OCI-LY7 (cell line): Measurements from ENCODE around the gene DOK4. TPM values are rescaled to one million over a fixed set of nuclear protein-coding genes. Genes with fewer than 3 reads are reported as not detected.

Source experiments
- BruUV-seq: library from RNA; stranded (reverse); fragments of 400-500 nt; replicated peaks from 2 replicates; lab custom pipeline; 2021; lab: Mats Ljungman, UMichigan
- CTCF ChIA-PET: fragments of 300-600 bp; sonication (Branson Sonifier 250); formaldehyde crosslinking; loops from one replicate; lab custom pipeline; 2022; ENCODE audit warnings: antibody characterized with exemption; ENCODE audit not compliant: unreplicated experiment; lab: Charles Lee
- POLR2A ChIA-PET: fragments of 300-600 bp; sonication (Branson Sonifier 250); formaldehyde crosslinking; loops from one replicate; lab custom pipeline; 2022; ENCODE audit warnings: antibody characterized with exemption; lab: Charles Lee
- DNase-seq: peaks from one replicate; pipeline ENCODE4 v3.0.0-alpha.2; 2015; ENCODE audit warnings: low spot score
- H2AFZ ChIP-seq: fragments of 200-600 bp; sonication (generic), shearing (Covaris generic); 2 replicates; pipeline ENCODE4 v1.6.1; 2014; ENCODE audit warnings: mild to moderate bottlenecking, antibody characterized with exemption, low read length, moderate library complexity
- H3K27ac ChIP-seq: fragments of 200-600 bp; sonication (generic); 2 replicates; pipeline ENCODE4 v1.5.1; 2014; ENCODE audit warnings: mixed run types, low read depth, mild to moderate bottlenecking, moderate library complexity, low read length, inconsistent platforms; ENCODE audit not compliant: poor library complexity, severe bottlenecking
- H3K36me3 ChIP-seq: fragments of 200-600 bp; sonication (generic); 2 replicates; pipeline ENCODE4 v1.6.1; 2014; ENCODE audit warnings: mild to moderate bottlenecking, antibody characterized with exemption, low read length, moderate library complexity, mixed read lengths; ENCODE audit not compliant: insufficient read depth
- H3K4me1 ChIP-seq: fragments of 200-600 bp; sonication (generic); 2 replicates; pipeline ENCODE4 v1.5.1; 2014; ENCODE audit warnings: mild to moderate bottlenecking, low read length; ENCODE audit not compliant: insufficient read depth, poor library complexity, severe bottlenecking
- H3K4me2 ChIP-seq: fragments of 200-600 bp; sonication (generic); 2 replicates; pipeline ENCODE4 v1.6.1; 2014; ENCODE audit warnings: mild to moderate bottlenecking, low read length
- H3K4me3 ChIP-seq: fragments of 200-600 bp; sonication (generic); 2 replicates; pipeline ENCODE4 v1.5.1; 2014; ENCODE audit warnings: mild to moderate bottlenecking, low read depth, low read length; ENCODE audit not compliant: poor library complexity, severe bottlenecking
- H3K79me2 ChIP-seq: fragments of 200-600 bp; sonication (generic); 2 replicates; pipeline ENCODE4 v1.6.1; 2016; ENCODE audit warnings: low read depth, mild to moderate bottlenecking, low read length, moderate library complexity, mixed read lengths; ENCODE audit not compliant: insufficient read depth
- H3K9me2 ChIP-seq: fragments of 200-600 bp; sonication (generic); 2 replicates; pipeline ENCODE4 v1.6.1; 2016; ENCODE audit warnings: mild to moderate bottlenecking, low read length, mixed read lengths; ENCODE audit not compliant: insufficient read depth
- H3K9me3 ChIP-seq: fragments of 200-600 bp; sonication (generic); 2 replicates; pipeline ENCODE4 v1.6.1; 2014; ENCODE audit warnings: mild to moderate bottlenecking, mixed run types, low read length, mixed read lengths
- H4K20me1 ChIP-seq: fragments of 200-600 bp; sonication (generic); 2 replicates; pipeline ENCODE4 v1.6.1; 2014; ENCODE audit warnings: mild to moderate bottlenecking, antibody characterized with exemption, low read length, moderate library complexity, mixed read lengths; ENCODE audit not compliant: insufficient read depth
- EZH2phosphoT487 ChIP-seq: fragments of 200-600 bp; sonication (generic); IDR thresholded peaks from 2 replicates; pipeline ENCODE4 v1.6.1; 2018; ENCODE audit warnings: low read depth, borderline replicate concordance, mild to moderate bottlenecking, mixed run types, antibody characterized with exemption, low read length, moderate library complexity, mixed read lengths
- intact Hi-C: fragments of 100-400 bp; cut with micrococcal nuclease; formaldehyde crosslinking; loops from one replicate; pipeline ENCODE4 v1.10.0; 2022; ENCODE audit not compliant: unreplicated experiment
- total RNA-seq, 2 experiments: library from RNA; depleted of rRNA in 1 of 2; stranded (reverse); fragments of >200 nt in 1 of 2; shearing (Covaris generic) in 1 of 2; gene quantifications; 2 replicates each; pipeline ENCODE4 v1.2.3, GENCODE V29; 2014 to 2022
- TF ChIP-seq, protein P1 (sequence below): fragments of 200-600 bp; sonication (generic); conservative IDR thresholded peaks from 2 replicates; pipeline ENCODE4 v1.5.1; 2014; ENCODE audit warnings: mild to moderate bottlenecking, antibody characterized with exemption, low read length, moderate library complexity, mixed read lengths

DOK4 gene
- total RNA-seq, 2 experiments from 2014 or later, result 0.09 to 1.0 TPM

GRCh38 chr16:57475711-57476339 is 10.5 kb downstream of the DOK4 start:
- intact Hi-C loops, result loop anchor here (5.0 kb wide), 1 partner anchor 41 kb away; no protein-coding TSS in a partner anchor

DNA sequence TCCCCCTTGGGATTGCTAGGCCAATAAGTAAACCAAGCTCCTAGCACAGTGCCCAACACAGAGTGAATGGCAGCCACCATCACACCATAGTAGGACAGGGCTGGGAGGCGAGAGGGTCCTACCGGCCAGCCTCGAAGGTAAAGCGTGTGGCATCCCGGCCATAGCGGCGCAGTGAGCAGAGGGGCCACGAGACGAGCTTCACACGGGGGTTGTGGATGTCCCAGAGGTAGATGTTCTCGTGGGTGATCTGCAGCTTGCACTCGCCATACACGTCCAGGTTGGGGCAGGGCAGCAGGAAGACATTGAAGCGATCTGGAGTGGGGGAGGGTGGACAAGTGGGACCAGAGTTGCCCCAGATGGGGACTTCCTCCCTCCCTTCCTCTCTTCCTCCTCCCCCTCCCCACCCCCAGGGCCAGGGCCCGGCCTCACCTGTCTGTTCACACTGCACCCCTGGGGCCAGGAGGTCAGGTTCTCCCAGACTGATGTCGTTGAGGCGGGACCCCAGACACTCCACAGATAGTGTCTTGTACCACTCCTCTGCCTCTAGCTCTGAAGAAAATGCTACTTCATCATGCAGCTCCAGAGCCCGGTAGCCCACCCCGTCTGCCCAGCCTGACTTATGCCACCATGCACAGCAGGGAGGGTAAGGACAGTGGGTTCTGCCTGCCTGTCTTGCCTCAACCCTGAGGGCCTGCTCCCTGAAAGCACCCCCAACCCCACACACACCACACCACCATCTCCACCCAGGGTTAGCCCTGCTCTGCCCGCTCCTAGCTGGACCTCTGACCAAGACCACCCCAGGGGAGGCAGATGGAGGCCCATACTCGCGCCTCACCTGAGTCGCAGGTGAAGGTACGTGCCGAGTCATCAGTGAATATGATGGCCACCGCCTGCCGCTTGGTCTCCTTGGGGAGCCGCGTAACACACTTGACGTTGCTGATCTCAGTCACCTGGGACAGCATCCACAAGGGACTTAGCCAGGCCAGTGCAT is 11.3 kb downstream of the DOK4 start:
- Histone ChIP-seq H3K9me3 (no peaks in the 10 kb centered on the region), H3K4me1 (peaks cover 31% of the 10 kb centered on the region), H3K4me2 (peak overlapping the region; percentile 36; the same call in 1 of the 2 replicates), H4K20me1 (no peaks in the 10 kb centered on the region), H2AFZ (no peak overlapping the region), H3K9me2 (no peaks in the 10 kb centered on the region), H3K36me3 (peaks cover 26% of the 10 kb centered on the region), H3K4me3 (no peak overlapping the region), H3K27ac (no peak overlapping the region), H3K79me2 (no peaks in the 10 kb centered on the region)
- BruUV-seq, result no TSS peak
- intact Hi-C loops, result loop anchor here (5.0 kb wide), 1 partner anchor 42 kb away; no protein-coding TSS in a partner anchor
- ChIA-PET CTCF (no interaction called here), POLR2A (interaction anchor here (1.1 kb wide), 1 partner anchor 13 kb away, joined by 3 read pairs; the partner anchor contains the start of gene POLR2C)
- DNase-seq, result no peak
- TF ChIP-seq, protein P1, sequence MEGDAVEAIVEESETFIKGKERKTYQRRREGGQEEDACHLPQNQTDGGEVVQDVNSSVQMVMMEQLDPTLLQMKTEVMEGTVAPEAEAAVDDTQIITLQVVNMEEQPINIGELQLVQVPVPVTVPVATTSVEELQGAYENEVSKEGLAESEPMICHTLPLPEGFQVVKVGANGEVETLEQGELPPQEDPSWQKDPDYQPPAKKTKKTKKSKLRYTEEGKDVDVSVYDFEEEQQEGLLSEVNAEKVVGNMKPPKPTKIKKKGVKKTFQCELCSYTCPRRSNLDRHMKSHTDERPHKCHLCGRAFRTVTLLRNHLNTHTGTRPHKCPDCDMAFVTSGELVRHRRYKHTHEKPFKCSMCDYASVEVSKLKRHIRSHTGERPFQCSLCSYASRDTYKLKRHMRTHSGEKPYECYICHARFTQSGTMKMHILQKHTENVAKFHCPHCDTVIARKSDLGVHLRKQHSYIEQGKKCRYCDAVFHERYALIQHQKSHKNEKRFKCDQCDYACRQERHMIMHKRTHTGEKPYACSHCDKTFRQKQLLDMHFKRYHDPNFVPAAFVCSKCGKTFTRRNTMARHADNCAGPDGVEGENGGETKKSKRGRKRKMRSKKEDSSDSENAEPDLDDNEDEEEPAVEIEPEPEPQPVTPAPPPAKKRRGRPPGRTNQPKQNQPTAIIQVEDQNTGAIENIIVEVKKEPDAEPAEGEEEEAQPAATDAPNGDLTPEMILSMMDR, result no peak
- TF ChIP-seq EZH2phosphoT487, result no peak

More at GRCh38 chr16:57475711-57476339, 10.5 kb downstream of the DOK4 start:
- CTCF ChIA-PET, result interaction anchor here (0.6 kb wide), 1 partner anchor 18 kb away, joined by 3 read pairs; no protein-coding TSS in a partner anchor
- no peaks in the 10 kb centered on the region for H4K20me1 ChIP-seq
- H3K9me2 ChIP-seq, result no peaks in the 10 kb centered on the region
- TF ChIP-seq EZH2phosphoT487, result no peak
- TF ChIP-seq, protein P1, result peak; percentile 90
- BruUV-seq, result no TSS peak
- POLR2A ChIA-PET, result interaction anchor here (1.1 kb wide), 1 partner anchor 13 kb away, joined by 3 read pairs; the partner anchor contains the start of gene POLR2C
- no peak overlapping the region for H3K27ac ChIP-seq
- H3K4me3 ChIP-seq, result peak overlapping the region; percentile 18
- no peaks in the 10 kb centered on the region for H3K9me3 ChIP-seq
- peak overlapping the region; percentile 19; the same call in 1 of the 2 replicates for H2AFZ ChIP-seq
- H3K4me1 ChIP-seq, result peaks cover 31% of the 10 kb centered on the region
- peak; percentile 80 for DNase-seq
- H3K4me2 ChIP-seq, result peak overlapping the region; percentile 36
- no peaks in the 10 kb centered on the region for H3K79me2 ChIP-seq
- peaks cover 18% of the 10 kb centered on the region for H3K36me3 ChIP-seq
